ENCODE results near the gene HNRNPA1.
"Not testable (repeated sequence)": the region's sequence is repeated elsewhere in the genome, so short reads cannot be mapped to it uniquely, and the experiment has no call there.

DNA sequence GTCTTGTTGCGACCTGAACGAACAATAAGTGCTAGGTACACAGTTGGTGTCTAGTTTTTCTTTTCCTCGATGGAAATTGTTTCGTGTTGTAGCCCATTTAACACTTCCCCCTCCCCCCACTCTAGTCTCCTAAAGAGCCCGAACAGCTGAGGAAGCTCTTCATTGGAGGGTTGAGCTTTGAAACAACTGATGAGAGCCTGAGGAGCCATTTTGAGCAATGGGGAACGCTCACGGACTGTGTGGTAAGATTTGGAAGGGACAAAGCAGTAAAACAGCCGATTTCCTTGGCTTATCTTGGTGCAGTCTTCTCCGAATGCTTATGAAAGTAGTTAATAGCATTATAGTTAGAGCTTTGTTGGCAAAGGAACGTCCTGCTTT lies 724 bp downstream of the HNRNPA1 start:
- TF ChIP-seq POLR2A (IDR thresholded peaks at IDR 0.05; ENCODE audit: low read length); GATA1 (IDR thresholded peaks at IDR 0.05; ENCODE audit: low read depth, low read length): not testable (repeated sequence)
